Measurements from ENCODE around the gene SPOP.

GRCh38 chr17:49610883-49611584 is 66.9 kb downstream of the SPOP start:
- TF ChIP-seq CTCF (conservative IDR thresholded peaks at IDR 0.05) (no peak), ZFX (IDR thresholded peaks at IDR 0.05) (no peak)

Measured in C4-2B (cell line).